ENCODE results near the gene PIP5K1B. TPM values are rescaled to one million over a fixed set of nuclear protein-coding genes. Genes with fewer than 3 reads are reported as not detected.

Gene PIP5K1B
- total RNA-seq, 2 experiments from 2014 or later: 3.8 to 10.7 TPM

DNA sequence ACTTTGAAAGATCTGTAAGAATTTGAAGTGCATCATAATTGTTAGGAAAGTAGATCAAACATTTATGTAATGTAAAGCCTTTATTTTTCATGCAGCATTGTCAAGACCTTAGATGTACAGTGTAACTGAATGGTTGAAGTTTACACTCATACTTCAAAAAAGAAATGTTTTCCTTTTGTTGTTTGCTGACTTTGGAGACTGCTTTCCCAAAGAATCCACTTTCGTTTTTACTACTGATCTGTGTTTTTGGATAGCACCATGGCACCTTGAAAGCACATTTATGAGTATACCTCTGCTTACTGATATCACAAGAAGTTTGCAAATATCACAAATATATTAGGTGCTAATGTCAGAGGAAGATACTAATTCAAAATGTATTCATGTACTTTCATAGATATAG, 50.0 kb downstream of the PIP5K1B start:
- no peaks in the 10 kb centered on the region for H4K20me1 ChIP-seq (ENCODE audit: insufficient read depth, low read length)
- ChIA-PET POLR2A (no interaction called here), CTCF (ENCODE audit: unreplicated experiment) (no interaction called here)
- intact Hi-C loops (cut with micrococcal nuclease; ENCODE audit: unreplicated experiment): no loop called here
- H3K4me2 ChIP-seq (ENCODE audit: low read length): no peak overlapping the region
- DNase-seq (ENCODE audit: low spot score): no peak
- TF ChIP-seq, protein P1, sequence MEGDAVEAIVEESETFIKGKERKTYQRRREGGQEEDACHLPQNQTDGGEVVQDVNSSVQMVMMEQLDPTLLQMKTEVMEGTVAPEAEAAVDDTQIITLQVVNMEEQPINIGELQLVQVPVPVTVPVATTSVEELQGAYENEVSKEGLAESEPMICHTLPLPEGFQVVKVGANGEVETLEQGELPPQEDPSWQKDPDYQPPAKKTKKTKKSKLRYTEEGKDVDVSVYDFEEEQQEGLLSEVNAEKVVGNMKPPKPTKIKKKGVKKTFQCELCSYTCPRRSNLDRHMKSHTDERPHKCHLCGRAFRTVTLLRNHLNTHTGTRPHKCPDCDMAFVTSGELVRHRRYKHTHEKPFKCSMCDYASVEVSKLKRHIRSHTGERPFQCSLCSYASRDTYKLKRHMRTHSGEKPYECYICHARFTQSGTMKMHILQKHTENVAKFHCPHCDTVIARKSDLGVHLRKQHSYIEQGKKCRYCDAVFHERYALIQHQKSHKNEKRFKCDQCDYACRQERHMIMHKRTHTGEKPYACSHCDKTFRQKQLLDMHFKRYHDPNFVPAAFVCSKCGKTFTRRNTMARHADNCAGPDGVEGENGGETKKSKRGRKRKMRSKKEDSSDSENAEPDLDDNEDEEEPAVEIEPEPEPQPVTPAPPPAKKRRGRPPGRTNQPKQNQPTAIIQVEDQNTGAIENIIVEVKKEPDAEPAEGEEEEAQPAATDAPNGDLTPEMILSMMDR (conservative IDR thresholded peaks at IDR 0.05; ENCODE audit: low read length): no peak
- H3K27ac ChIP-seq (ENCODE audit: low read depth, low read length, poor library complexity, severe bottlenecking): no peak overlapping the region
- H3K9me2 ChIP-seq (ENCODE audit: insufficient read depth, low read length): no peaks in the 10 kb centered on the region
- no peak overlapping the region for H2AFZ ChIP-seq (ENCODE audit: low read length)
- BruUV-seq (replicated peaks): no TSS peak
- H3K4me3 ChIP-seq (ENCODE audit: low read depth, low read length, poor library complexity, severe bottlenecking): no peak overlapping the region
- H3K36me3 ChIP-seq (ENCODE audit: insufficient read depth, low read length): no peaks in the 10 kb centered on the region
- no peaks in the 10 kb centered on the region for H3K79me2 ChIP-seq (ENCODE audit: insufficient read depth, low read depth, low read length)
- no peaks in the 10 kb centered on the region for H3K4me1 ChIP-seq (ENCODE audit: insufficient read depth, low read length, poor library complexity, severe bottlenecking)
- H3K9me3 ChIP-seq (ENCODE audit: low read length): no peaks in the 10 kb centered on the region

DNA sequence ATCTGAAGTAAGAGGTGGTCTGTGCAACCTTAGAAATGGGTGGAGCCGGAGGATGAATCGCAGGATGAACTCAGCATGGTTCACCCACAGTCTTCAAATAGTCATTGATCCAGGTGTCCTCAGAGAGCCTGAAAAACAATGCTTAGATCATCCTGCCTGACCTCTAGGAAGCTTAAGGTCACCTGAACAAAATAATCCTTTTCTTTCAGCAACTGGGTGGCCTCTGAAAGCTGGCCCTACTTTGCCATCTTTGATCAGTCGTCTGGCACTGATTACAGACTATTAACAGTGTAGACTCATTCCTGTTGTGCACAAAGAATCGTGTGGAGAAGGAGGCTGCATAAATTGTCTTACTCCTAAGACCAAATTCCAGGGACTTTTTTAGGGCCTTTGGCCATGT, 50.7 kb downstream of the PIP5K1B start:
- Histone ChIP-seq H3K27ac (ENCODE audit: low read depth, low read length, poor library complexity, severe bottlenecking) (no peak overlapping the region), H3K9me3 (ENCODE audit: low read length) (no peaks in the 10 kb centered on the region), H3K4me1 (ENCODE audit: insufficient read depth, low read length, poor library complexity, severe bottlenecking) (no peaks in the 10 kb centered on the region), H2AFZ (ENCODE audit: low read length) (no peak overlapping the region), H3K4me2 (ENCODE audit: low read length) (no peak overlapping the region), H3K4me3 (ENCODE audit: low read depth, low read length, poor library complexity, severe bottlenecking) (no peak overlapping the region), H3K79me2 (ENCODE audit: insufficient read depth, low read depth, low read length) (no peaks in the 10 kb centered on the region), H3K9me2 (ENCODE audit: insufficient read depth, low read length) (no peaks in the 10 kb centered on the region), H4K20me1 (ENCODE audit: insufficient read depth, low read length) (no peaks in the 10 kb centered on the region), H3K36me3 (ENCODE audit: insufficient read depth, low read length) (no peaks in the 10 kb centered on the region)
- TF ChIP-seq, protein P1 (conservative IDR thresholded peaks at IDR 0.05; ENCODE audit: low read length): no peak
- TF ChIP-seq EZH2phosphoT487 (IDR thresholded peaks at IDR 0.05; ENCODE audit: borderline replicate concordance, low read depth, low read length): no peak
- POLR2A ChIA-PET: no interaction called here
- intact Hi-C loops (cut with micrococcal nuclease; ENCODE audit: unreplicated experiment): no loop called here
- BruUV-seq (replicated peaks): no TSS peak
- no peak for DNase-seq (ENCODE audit: low spot score)
- CTCF ChIA-PET (ENCODE audit: unreplicated experiment): no interaction called here

DNA sequence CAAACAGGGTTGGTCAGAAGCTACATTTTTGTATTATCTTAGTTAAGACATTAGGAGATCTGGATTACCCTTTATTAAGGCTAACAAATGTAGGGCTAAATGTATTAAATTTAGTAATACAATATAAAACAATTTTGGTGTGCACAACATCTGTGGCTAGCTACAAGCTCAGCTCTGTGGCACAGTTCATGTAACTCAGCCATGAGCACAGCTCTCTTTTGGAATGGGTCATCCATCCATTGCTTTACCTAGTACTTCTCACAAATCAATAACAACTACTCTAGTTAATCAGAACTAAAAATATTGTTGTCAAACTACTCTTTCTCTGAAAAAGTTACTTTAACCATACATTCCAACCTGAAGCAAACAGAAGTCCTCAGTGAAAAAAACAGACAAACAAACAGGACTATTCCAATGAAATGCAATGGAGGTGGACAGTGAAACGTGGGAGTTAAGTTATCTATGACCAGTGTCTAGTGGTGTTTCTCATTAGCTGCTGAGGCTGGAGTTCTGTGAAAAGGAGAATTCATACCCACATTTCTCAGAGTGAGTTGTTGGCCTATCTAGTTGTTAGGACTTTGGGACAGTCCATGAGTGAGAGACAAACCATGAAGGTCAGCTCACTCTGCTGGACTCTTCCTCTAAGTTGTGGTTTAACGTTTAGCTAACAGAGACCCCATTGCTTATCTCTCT, 55.1 kb downstream of the PIP5K1B start:
- Histone ChIP-seq H3K79me2 (ENCODE audit: insufficient read depth, low read depth, low read length) (no peaks in the 10 kb centered on the region), H3K36me3 (ENCODE audit: insufficient read depth, low read length) (no peaks in the 10 kb centered on the region), H3K27ac (ENCODE audit: low read depth, low read length, poor library complexity, severe bottlenecking) (no peak overlapping the region), H3K9me3 (ENCODE audit: low read length) (no peaks in the 10 kb centered on the region), H3K9me2 (ENCODE audit: insufficient read depth, low read length) (no peaks in the 10 kb centered on the region), H2AFZ (ENCODE audit: low read length) (no peak overlapping the region), H3K4me3 (ENCODE audit: low read depth, low read length, poor library complexity, severe bottlenecking) (no peak overlapping the region), H3K4me2 (ENCODE audit: low read length) (no peak overlapping the region), H3K4me1 (ENCODE audit: insufficient read depth, low read length, poor library complexity, severe bottlenecking) (no peaks in the 10 kb centered on the region), H4K20me1 (ENCODE audit: insufficient read depth, low read length) (no peaks in the 10 kb centered on the region)
- intact Hi-C loops (cut with micrococcal nuclease; ENCODE audit: unreplicated experiment): no loop called here
- no TSS peak for BruUV-seq (replicated peaks)
- no peak for TF ChIP-seq EZH2phosphoT487 (IDR thresholded peaks at IDR 0.05; ENCODE audit: borderline replicate concordance, low read depth, low read length)
- TF ChIP-seq, protein P1 (conservative IDR thresholded peaks at IDR 0.05; ENCODE audit: low read length): no peak
- DNase-seq (ENCODE audit: low spot score): no peak
- ChIA-PET POLR2A (interaction anchor here (0.8 kb wide), 1 partner anchor 208 kb away, joined by 6 read pairs; no protein-coding TSS in a partner anchor), CTCF (ENCODE audit: unreplicated experiment) (interaction anchor here (1.1 kb wide), 1 partner anchor 10 kb away, joined by 3 read pairs; no protein-coding TSS in a partner anchor)

Measured in OCI-LY7 (cell line).